Right forelimb (tissue), 1 donor: ENCODE measurements around the gene ECSIT.
A peak's percentile ranks its signal among the peaks of the same experiment; 100 is the strongest.
"Not testable (repeated sequence)": the region's sequence is repeated elsewhere in the genome, so short reads cannot be mapped to it uniquely, and the experiment has no call there.

Source experiments
- DNase-seq: peaks from one replicate; pipeline ENCODE4 v3.0.0-alpha.2; 2018

ECSIT gene

GRCh38 chr19:11499220-11499726, 29.7 kb downstream of the ECSIT start:
- DNase-seq: no peak

GRCh38 chr19:11496391-11497163, 32.4 kb downstream of the ECSIT start:
- peak; percentile 63 for DNase-seq

- DNase-seq: no peak
Observed at GRCh38 chr19:11495885-11496284, 33.0 kb downstream of the ECSIT start.

GRCh38 chr19:11495481-11495880, 33.5 kb downstream of the ECSIT start:
- DNase-seq: no peak

- no peak for DNase-seq
Observed at GRCh38 chr19:11494634-11495285, 34.2 kb downstream of the ECSIT start.

GRCh38 chr19:11489378-11489777, 39.6 kb downstream of the ECSIT start:
- no peak for DNase-seq

- DNase-seq: no peak
Observed at GRCh38 chr19:11486661-11487503, 42.1 kb downstream of the ECSIT start.

- DNase-seq: no peak
Observed at GRCh38 chr19:11485245-11485837, 43.6 kb downstream of the ECSIT start.

GRCh38 chr19:11483366-11484111, 45.4 kb downstream of the ECSIT start:
- no peak for DNase-seq

- DNase-seq: peak; percentile 80
Observed at GRCh38 chr19:11482384-11483050, 46.4 kb downstream of the ECSIT start.

- DNase-seq: peak; percentile 69
Observed at GRCh38 chr19:11481534-11482383, 47.2 kb downstream of the ECSIT start.

GRCh38 chr19:11480715-11481533, 48.0 kb downstream of the ECSIT start, which contains the start of gene ELAVL3:
Gene ELAVL3 (minus strand): TSS chr19:11481046. CDS start chr19:11480608, 438 bp downstream.
- no peak for DNase-seq

- no peak for DNase-seq
Observed at GRCh38 chr19:11479898-11480714, 48.8 kb downstream of the ECSIT start.

- DNase-seq: no peak
Observed at GRCh38 chr19:11479090-11479897, 49.6 kb downstream of the ECSIT start.

GRCh38 chr19:11478167-11479089, 50.5 kb downstream of the ECSIT start:
- no peak for DNase-seq

- DNase-seq: no peak
Observed at GRCh38 chr19:11475861-11476260, 53.1 kb downstream of the ECSIT start.

- not testable (repeated sequence) for DNase-seq
Observed at GRCh38 chr19:11475343-11475742, 53.6 kb downstream of the ECSIT start.
